ENCODE measurements around the gene CHCT1. TPM values are rescaled to one million over a fixed set of nuclear protein-coding genes. Genes with fewer than 3 reads are reported as not detected.
"Not testable (repeated sequence)": the region's sequence is repeated elsewhere in the genome, so short reads cannot be mapped to it uniquely, and the experiment has no call there.

The CHCT1 gene
- total RNA-seq, 4 donors from 2014 or later: not detected

- H3K9me3 ChIP-seq: no peaks in the 10 kb centered on the region
- H3K27me3 ChIP-seq: no peaks in the 10 kb centered on the region
- no peaks in the 10 kb centered on the region for H3K4me1 ChIP-seq
- TF ChIP-seq POLR2A (IDR thresholded peaks at IDR 0.05) (no peak), CTCF (IDR thresholded peaks at IDR 0.05) (no peak)
- no peak overlapping the region for H3K4me3 ChIP-seq
- intact Hi-C loops (cut with DNase I; ENCODE audit: low total_unique reads): no loop called here
- no peak overlapping the region for H3K27ac ChIP-seq
- no peaks in the 10 kb centered on the region for H3K36me3 ChIP-seq
- no peak for DNase-seq
These were observed 4.3 kb downstream of the CHCT1 start for GRCh38 chr17:60426596-60426995.

- H3K27me3 ChIP-seq; H3K27ac ChIP-seq; DNase-seq; H3K4me3 ChIP-seq; H3K36me3 ChIP-seq; H3K9me3 ChIP-seq; intact Hi-C loops (cut with DNase I; ENCODE audit: low total_unique reads); H3K4me1 ChIP-seq: not testable (repeated sequence)
These were observed 6.2 kb downstream of the CHCT1 start for GRCh38 chr17:60428491-60428890.

DNA sequence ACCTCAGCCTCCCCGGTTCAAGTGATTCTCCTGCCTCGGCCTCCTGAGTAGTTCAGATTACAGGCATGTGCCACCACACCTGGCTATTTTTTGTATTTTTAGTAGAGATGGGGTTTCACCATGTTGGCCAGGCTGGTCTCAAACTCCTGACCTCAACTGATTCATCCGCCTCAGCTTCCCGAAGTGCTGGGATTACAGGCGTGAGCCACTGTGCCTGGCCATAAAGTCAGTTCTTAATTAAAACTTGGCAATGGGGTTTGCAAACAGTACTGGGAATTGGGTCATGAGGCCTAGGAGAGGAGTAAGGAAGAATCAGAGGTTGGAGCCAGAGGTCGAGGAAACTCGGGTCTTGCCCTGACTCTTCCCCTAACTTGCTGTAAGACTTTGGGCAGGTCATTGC is 8.3 kb downstream of the CHCT1 start:
- H3K4me3 ChIP-seq; H3K27ac ChIP-seq; H3K27me3 ChIP-seq; H3K36me3 ChIP-seq; H3K9me3 ChIP-seq; H3K4me1 ChIP-seq; DNase-seq; intact Hi-C loops (cut with DNase I; ENCODE audit: low total_unique reads): not testable (repeated sequence)

- H3K9me3 ChIP-seq; H3K27me3 ChIP-seq; intact Hi-C loops (cut with DNase I; ENCODE audit: low total_unique reads); H3K36me3 ChIP-seq; DNase-seq; H3K27ac ChIP-seq; H3K4me3 ChIP-seq; H3K4me1 ChIP-seq: not testable (repeated sequence)
These were observed 11.0 kb downstream of the CHCT1 start for GRCh38 chr17:60433021-60433997.

DNA sequence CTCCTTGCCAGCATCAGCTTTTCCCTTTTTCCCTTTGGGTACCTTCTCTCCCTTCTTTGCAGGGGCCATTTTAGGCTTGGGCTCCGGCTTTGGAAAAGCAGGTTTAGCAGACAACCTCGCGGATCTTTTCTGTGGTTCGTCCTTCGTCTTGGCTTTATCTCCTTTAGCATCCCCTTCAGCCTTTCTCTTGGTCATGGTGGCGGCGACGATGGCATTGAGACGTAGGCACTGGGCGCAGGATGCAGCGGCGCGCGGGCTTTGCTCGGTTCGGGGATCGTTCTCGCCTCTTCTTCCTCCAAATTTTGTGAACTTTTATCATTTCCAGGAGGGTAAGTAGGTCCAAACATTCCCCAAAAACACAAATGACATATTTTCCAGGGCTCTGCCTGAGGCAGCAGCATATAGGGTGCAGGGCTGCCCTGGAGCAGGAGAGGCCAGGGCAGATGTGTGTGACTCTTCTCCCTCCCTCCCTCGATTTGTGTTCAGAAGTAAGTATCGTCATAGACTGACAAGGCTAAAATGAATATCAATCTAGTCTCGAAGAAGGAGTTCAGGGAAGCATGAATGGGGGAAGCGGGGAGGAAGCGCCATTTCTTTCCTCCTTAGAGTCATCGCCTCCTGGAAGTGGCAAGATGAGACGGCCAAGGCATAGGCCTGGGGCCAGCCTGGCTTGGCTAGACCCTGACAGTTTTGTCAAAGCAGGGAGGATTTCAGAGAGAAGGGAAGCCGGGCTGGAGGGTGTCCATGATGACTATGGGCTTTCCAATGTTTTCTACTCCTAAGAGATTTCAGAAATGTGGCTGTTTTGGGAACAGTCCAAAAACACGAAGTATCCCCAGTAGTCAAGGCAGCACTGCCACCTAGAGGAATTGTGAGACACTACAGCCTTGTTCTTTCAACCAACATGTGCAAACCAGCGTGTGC is 13.2 kb downstream of the CHCT1 start:
- intact Hi-C loops (cut with DNase I; ENCODE audit: low total_unique reads): no loop called here
- H3K4me3 ChIP-seq: no peak overlapping the region
- peak; percentile 88 to 97 (median 94) for TF ChIP-seq CTCF (IDR thresholded peaks at IDR 0.05)
- TF ChIP-seq POLR2A (IDR thresholded peaks at IDR 0.05): no peak

DNA sequence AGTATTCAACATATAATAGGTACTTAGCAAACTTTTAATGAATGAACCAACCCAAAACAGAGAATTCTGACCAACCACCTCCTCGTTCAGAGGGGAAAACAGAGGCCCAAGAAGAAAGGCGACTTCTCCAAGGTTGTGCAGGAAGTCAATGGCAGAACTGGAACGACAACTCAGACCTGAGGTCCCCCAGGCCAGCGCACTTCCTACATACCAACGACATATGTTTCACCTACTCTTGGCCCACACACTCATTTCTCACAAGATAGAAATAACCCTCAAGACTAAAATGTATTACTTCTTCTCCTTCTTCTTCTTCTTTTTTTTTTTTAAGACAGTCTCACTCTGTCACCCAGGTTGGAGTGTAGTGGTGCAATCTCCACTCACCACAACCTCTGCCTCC is 14.4 kb downstream of the CHCT1 start:
- intact Hi-C loops (cut with DNase I; ENCODE audit: low total_unique reads): no loop called here
- no peaks in the 10 kb centered on the region for H3K36me3 ChIP-seq
- TF ChIP-seq POLR2A (IDR thresholded peaks at IDR 0.05) (no peak), CTCF (IDR thresholded peaks at IDR 0.05) (no peak)
- no peaks in the 10 kb centered on the region for H3K27me3 ChIP-seq
- H3K4me3 ChIP-seq: no peak overlapping the region
- H3K4me1 ChIP-seq: no peaks in the 10 kb centered on the region
- H3K9me3 ChIP-seq: no peaks in the 10 kb centered on the region
- DNase-seq: no peak
- no peak overlapping the region for H3K27ac ChIP-seq

More for the DNA sequence above, 13.2 kb downstream of the CHCT1 start:
- peak; percentile 69 to 83 for DNase-seq
- H3K27me3 ChIP-seq: no peaks in the 10 kb centered on the region
- H3K27ac ChIP-seq: peak overlapping the region in 1 of 2 donors; percentile 50
- no peaks in the 10 kb centered on the region for H3K36me3 ChIP-seq
- H3K4me1 ChIP-seq: no peaks in the 10 kb centered on the region
- H3K9me3 ChIP-seq: no peaks in the 10 kb centered on the region
